ENCODE measurements around the gene FGB. TPM values are rescaled to one million over a fixed set of nuclear protein-coding genes. Genes with fewer than 3 reads are reported as not detected.

Gene FGB
- total and polyA plus RNA-seq, 2 experiments from 2014 or later: 0.48 to 0.99 TPM

- Histone ChIP-seq H3K27ac (no peak overlapping the region), H3K9me3 (ENCODE audit: low read depth) (no peaks in the 10 kb centered on the region), H3K27me3 (no peaks in the 10 kb centered on the region), H3K36me3 (no peaks in the 10 kb centered on the region), H3K4me1 (ENCODE audit: low read depth) (no peaks in the 10 kb centered on the region), H3K4me3 (no peak overlapping the region)
- DNase-seq (ENCODE audit: low read depth in 1 of 2, low spot score in 1 of 2): no peak
- no peak for TF ChIP-seq CTCF (IDR thresholded peaks at IDR 0.05; ENCODE audit: low read depth, low read length)
These were observed 3.9 kb downstream of the FGB start for GRCh38 chr4:154566639-154567204.

- TF ChIP-seq CTCF (IDR thresholded peaks at IDR 0.05; ENCODE audit: low read depth, low read length): no peak
- DNase-seq (ENCODE audit: low read depth in 1 of 2, low spot score in 1 of 2): no peak
- no peaks in the 10 kb centered on the region for H3K27me3 ChIP-seq
- no peaks in the 10 kb centered on the region for H3K4me1 ChIP-seq (ENCODE audit: low read depth)
- no peak overlapping the region for H3K27ac ChIP-seq
- H3K4me3 ChIP-seq: no peak overlapping the region
- no peaks in the 10 kb centered on the region for H3K36me3 ChIP-seq
- H3K9me3 ChIP-seq (ENCODE audit: low read depth): no peaks in the 10 kb centered on the region
These were observed 6.2 kb downstream of the FGB start for GRCh38 chr4:154569028-154569427.

GRCh38 chr4:154569584-154569983, 6.8 kb downstream of the FGB start:
- H3K4me3 ChIP-seq: no peak overlapping the region
- H3K36me3 ChIP-seq: no peaks in the 10 kb centered on the region
- no peak overlapping the region for H3K27ac ChIP-seq
- H3K9me3 ChIP-seq (ENCODE audit: low read depth): no peaks in the 10 kb centered on the region
- no peaks in the 10 kb centered on the region for H3K4me1 ChIP-seq (ENCODE audit: low read depth)
- no peaks in the 10 kb centered on the region for H3K27me3 ChIP-seq
- DNase-seq (ENCODE audit: low read depth in 1 of 2, low spot score in 1 of 2): no peak
- TF ChIP-seq CTCF (IDR thresholded peaks at IDR 0.05; ENCODE audit: low read depth, low read length): no peak

DNA sequence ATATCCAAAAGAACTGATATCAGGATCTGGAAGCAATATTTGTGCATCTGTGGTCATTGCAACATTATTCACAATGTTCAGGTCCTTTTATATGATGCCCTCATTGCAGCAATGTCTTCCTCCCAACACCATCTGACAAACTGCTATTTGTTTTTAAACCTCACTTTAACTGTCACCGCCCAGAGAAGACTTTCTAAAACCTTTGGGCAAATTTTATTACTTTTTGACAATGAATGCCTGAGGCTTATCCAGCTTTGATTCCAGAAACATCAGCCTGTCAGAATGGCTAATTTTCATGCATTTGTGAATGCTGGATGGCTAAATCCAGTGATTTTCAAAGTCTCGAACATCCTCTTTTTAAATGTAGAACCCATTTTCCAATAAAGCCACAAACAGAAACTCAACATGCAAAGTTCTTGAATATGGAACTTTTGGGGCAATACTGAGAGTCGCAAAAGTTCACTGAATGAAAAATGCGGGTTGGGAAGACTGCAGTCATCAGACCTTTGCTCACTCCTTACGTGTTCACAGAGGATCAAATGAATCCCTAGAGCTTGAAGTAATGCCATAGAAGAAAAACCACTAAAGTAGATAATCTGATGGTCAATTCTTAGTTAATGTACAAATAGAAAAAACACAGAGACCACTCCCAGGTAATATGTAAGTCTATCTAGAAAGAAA, 10.5 kb downstream of the FGB start:
- no peaks in the 10 kb centered on the region for H3K4me1 ChIP-seq (ENCODE audit: low read depth)
- no peak overlapping the region for H3K4me3 ChIP-seq
- H3K27ac ChIP-seq: no peak overlapping the region
- no peaks in the 10 kb centered on the region for H3K9me3 ChIP-seq (ENCODE audit: low read depth)
- no peaks in the 10 kb centered on the region for H3K36me3 ChIP-seq
- TF ChIP-seq CTCF (IDR thresholded peaks at IDR 0.05; ENCODE audit: low read depth, low read length): no peak
- DNase-seq (ENCODE audit: low read depth in 1 of 2, low spot score in 1 of 2): no peak
- no peaks in the 10 kb centered on the region for H3K27me3 ChIP-seq

- H3K4me3 ChIP-seq: no peak overlapping the region
- no peak for TF ChIP-seq CTCF (IDR thresholded peaks at IDR 0.05; ENCODE audit: low read depth, low read length)
- DNase-seq (ENCODE audit: low read depth in 1 of 2, low spot score in 1 of 2): no peak
These were observed 11.5 kb downstream of the FGB start for GRCh38 chr4:154574311-154574710.

More at GRCh38 chr4:154574311-154574710, 11.5 kb downstream of the FGB start:
- H3K9me3 ChIP-seq (ENCODE audit: low read depth): no peaks in the 10 kb centered on the region
- H3K4me1 ChIP-seq (ENCODE audit: low read depth): no peaks in the 10 kb centered on the region
- H3K27ac ChIP-seq: no peak overlapping the region
- H3K36me3 ChIP-seq: no peaks in the 10 kb centered on the region
- H3K27me3 ChIP-seq: no peaks in the 10 kb centered on the region
